Karpas-422 (cell line): ENCODE data around the gene BUB1. TPM values are rescaled to one million over a fixed set of nuclear protein-coding genes. Genes with fewer than 3 reads are reported as not detected.

Experiments
- DNase-seq: peaks from one replicate; pipeline ENCODE4 v3.0.0-alpha.2; 2015
- H2AFZ ChIP-seq: fragments of 200-600 bp; sonication (generic); 2 replicates; pipeline ENCODE4 v1.6.1; 2014; ENCODE audit warnings: antibody characterized with exemption, low read length, mixed read lengths
- H3K27ac ChIP-seq: fragments of 200-600 bp; sonication (generic); 2 replicates; pipeline ENCODE4 v1.5.1; 2014; ENCODE audit warnings: mild to moderate bottlenecking, low read length, moderate library complexity
- H3K27me3 ChIP-seq: fragments of 200-600 bp; sonication (generic); 2 replicates; pipeline ENCODE4 v1.6.1; 2014; ENCODE audit warnings: low read length, mixed read lengths
- H3K36me3 ChIP-seq: fragments of 200-600 bp; sonication (generic); 2 replicates; pipeline ENCODE4 v1.6.1; 2014; ENCODE audit warnings: low read length, mixed read lengths; ENCODE audit not compliant: insufficient read depth
- H3K4me1 ChIP-seq: fragments of 200-600 bp; sonication (generic); 2 replicates; pipeline ENCODE4 v1.6.1; 2014; ENCODE audit warnings: mild to moderate bottlenecking, low read length, mixed read lengths
- H3K4me2 ChIP-seq: fragments of 200-600 bp; sonication (generic); 2 replicates; pipeline ENCODE4 v1.6.1; 2014; ENCODE audit warnings: low read length, low read depth, mild to moderate bottlenecking; ENCODE audit not compliant: poor library complexity, severe bottlenecking
- H3K4me3 ChIP-seq: fragments of 200-600 bp; sonication (generic); 2 replicates; pipeline ENCODE4 v1.5.1; 2014; ENCODE audit warnings: mild to moderate bottlenecking, antibody characterized with exemption, low read length, mixed read lengths
- H3K79me2 ChIP-seq: fragments of 200-600 bp; sonication (generic); 2 replicates; pipeline ENCODE4 v1.6.1; 2014; ENCODE audit warnings: mild to moderate bottlenecking, low read length, mixed read lengths
- H3K9ac ChIP-seq: fragments of 200-600 bp; sonication (generic); 2 replicates; pipeline ENCODE4 v1.6.0; 2014; ENCODE audit warnings: low read length
- H3K9me2 ChIP-seq: fragments of 200-600 bp; sonication (generic), shearing (Covaris generic); replicated peaks from 2 replicates; pipeline ENCODE4 v1.6.0; 2014; ENCODE audit warnings: mild to moderate bottlenecking, low read length, moderate library complexity; ENCODE audit not compliant: insufficient read depth
- H3K9me3 ChIP-seq: fragments of 300-700, 200-600 bp; sonication (generic); 2 replicates; pipeline ENCODE4 v1.6.1; 2014; ENCODE audit warnings: low read length, mixed read lengths
- H4K20me1 ChIP-seq: fragments of 200-600 bp; sonication (generic); 2 replicates; pipeline ENCODE4 v1.6.1; 2014; ENCODE audit warnings: mild to moderate bottlenecking, antibody characterized with exemption, low read length, low read depth; ENCODE audit not compliant: insufficient read depth
- total RNA-seq: library from RNA; depleted of rRNA; stranded (reverse); fragments of >200 nt; shearing (Covaris generic); gene quantifications from 2 replicates; pipeline ENCODE4 v1.2.3, GENCODE V29; 2014; ENCODE audit warnings: low replicate concordance; rRNA removed

Gene BUB1
- total RNA-seq: 48.2 and 60.9 TPM in 2 replicates

- H3K4me3 ChIP-seq: peak within 1 kb of the TSS; percentile 96
- DNase-seq: peak; percentile 98
- H3K4me2 ChIP-seq: peak within 1 kb of the TSS; percentile 100
- no peaks in the 10 kb centered on the region for H3K9me3 ChIP-seq
- H4K20me1 ChIP-seq: no peaks in the 10 kb centered on the region; the same call in 1 of the 2 replicates
- H2AFZ ChIP-seq: peak within 1 kb of the TSS; percentile 93
- no peaks in the 10 kb centered on the region for H3K27me3 ChIP-seq
- peak within 1 kb of the TSS; percentile 91 for H3K9ac ChIP-seq
- peaks cover 37% of the 10 kb centered on the region for H3K4me1 ChIP-seq
- H3K79me2 ChIP-seq: peaks cover 50% of the 10 kb centered on the region
- peaks cover 25% of the 10 kb centered on the region for H3K36me3 ChIP-seq
- H3K27ac ChIP-seq: peak within 1 kb of the TSS; percentile 81
- H3K9me2 ChIP-seq: no peaks in the 10 kb centered on the region
These were observed at the start of gene BUB1 for GRCh38 chr2:110677530-110678456. BUB1 (minus strand) TSS chr2:110678063; CDS start chr2:110677995, 68 bp downstream.

- Histone ChIP-seq H3K9me2 (no peaks in the 10 kb centered on the region), H2AFZ (no peak overlapping the region), H3K9me3 (no peaks in the 10 kb centered on the region), H3K4me3 (no peak overlapping the region), H3K27me3 (no peaks in the 10 kb centered on the region), H3K4me2 (no peak overlapping the region), H3K9ac (no peak overlapping the region), H4K20me1 (0 out of 2 replicates have a peak, but pooled peaks cover 3% of the 10 kb centered on the region), H3K4me1 (peaks cover 6% of the 10 kb centered on the region), H3K79me2 (no peaks in the 10 kb centered on the region), H3K27ac (no peak overlapping the region), H3K36me3 (no peaks in the 10 kb centered on the region)
- DNase-seq: no peak
These were observed 48.4 kb upstream of the BUB1 start for GRCh38 chr2:110726285-110726684.

- Histone ChIP-seq H3K4me2 (no peak overlapping the region), H3K9ac (no peak overlapping the region), H3K36me3 (no peaks in the 10 kb centered on the region), H3K4me3 (no peak overlapping the region), H3K79me2 (no peaks in the 10 kb centered on the region), H3K9me2 (no peaks in the 10 kb centered on the region), H3K9me3 (no peaks in the 10 kb centered on the region), H2AFZ (no peak overlapping the region), H3K27ac (no peak overlapping the region), H3K4me1 (peaks cover 2% of the 10 kb centered on the region; the same call in 1 of the 2 replicates), H4K20me1 (0 out of 2 replicates have a peak, but pooled peaks cover 3% of the 10 kb centered on the region), H3K27me3 (no peaks in the 10 kb centered on the region)
- no peak for DNase-seq
These were observed 48.0 kb upstream of the BUB1 start for GRCh38 chr2:110725859-110726258.

- Histone ChIP-seq H3K27ac (no peak overlapping the region), H3K4me2 (no peak overlapping the region), H3K9me2 (no peaks in the 10 kb centered on the region), H4K20me1 (no peaks in the 10 kb centered on the region), H3K4me3 (no peak overlapping the region), H3K9me3 (no peaks in the 10 kb centered on the region), H3K79me2 (no peaks in the 10 kb centered on the region), H3K4me1 (no peaks in the 10 kb centered on the region), H3K27me3 (no peaks in the 10 kb centered on the region), H2AFZ (no peak overlapping the region), H3K9ac (no peak overlapping the region), H3K36me3 (no peaks in the 10 kb centered on the region)
- DNase-seq: no peak
These were observed 47.5 kb upstream of the BUB1 start for GRCh38 chr2:110725370-110725769.

- no peak overlapping the region for H3K4me2 ChIP-seq
- H3K79me2 ChIP-seq: no peaks in the 10 kb centered on the region
- H3K4me1 ChIP-seq: no peaks in the 10 kb centered on the region
- no peak overlapping the region for H3K27ac ChIP-seq
- no peak overlapping the region for H3K9ac ChIP-seq
- H3K27me3 ChIP-seq: no peaks in the 10 kb centered on the region
- H3K9me3 ChIP-seq: no peaks in the 10 kb centered on the region
- H4K20me1 ChIP-seq: no peaks in the 10 kb centered on the region
- H3K9me2 ChIP-seq: no peaks in the 10 kb centered on the region
- H2AFZ ChIP-seq: no peak overlapping the region
- no peak overlapping the region for H3K4me3 ChIP-seq
- H3K36me3 ChIP-seq: no peaks in the 10 kb centered on the region
- no peak for DNase-seq
These were observed 47.0 kb upstream of the BUB1 start for GRCh38 chr2:110724820-110725219.

GRCh38 chr2:110720547-110720946 lies 42.7 kb upstream of the BUB1 start:
- no peaks in the 10 kb centered on the region for H3K4me1 ChIP-seq
- no peak for DNase-seq
- H3K27me3 ChIP-seq: no peaks in the 10 kb centered on the region
- no peak overlapping the region for H3K27ac ChIP-seq
- H3K9me3 ChIP-seq: no peaks in the 10 kb centered on the region
- H3K36me3 ChIP-seq: no peaks in the 10 kb centered on the region
- H3K9ac ChIP-seq: no peak overlapping the region
- no peak overlapping the region for H3K4me2 ChIP-seq
- H2AFZ ChIP-seq: no peak overlapping the region
- H3K9me2 ChIP-seq: no peaks in the 10 kb centered on the region
- no peaks in the 10 kb centered on the region for H3K79me2 ChIP-seq
- no peaks in the 10 kb centered on the region for H4K20me1 ChIP-seq
- no peak overlapping the region for H3K4me3 ChIP-seq

GRCh38 chr2:110718990-110719389 lies 41.1 kb upstream of the BUB1 start:
- no peak overlapping the region for H3K4me3 ChIP-seq
- no peak for DNase-seq
- no peaks in the 10 kb centered on the region for H3K4me1 ChIP-seq
- H3K36me3 ChIP-seq: no peaks in the 10 kb centered on the region
- no peak overlapping the region for H3K27ac ChIP-seq
- no peaks in the 10 kb centered on the region for H4K20me1 ChIP-seq
- H3K79me2 ChIP-seq: no peaks in the 10 kb centered on the region
- H3K9me3 ChIP-seq: no peaks in the 10 kb centered on the region
- H3K9me2 ChIP-seq: no peaks in the 10 kb centered on the region
- H3K9ac ChIP-seq: no peak overlapping the region
- H2AFZ ChIP-seq: no peak overlapping the region
- H3K4me2 ChIP-seq: no peak overlapping the region
- no peaks in the 10 kb centered on the region for H3K27me3 ChIP-seq

- no peak for DNase-seq
- no peaks in the 10 kb centered on the region for H3K9me2 ChIP-seq
These were observed 40.5 kb upstream of the BUB1 start for GRCh38 chr2:110718382-110718781.

More at GRCh38 chr2:110718382-110718781, 40.5 kb upstream of the BUB1 start:
- Histone ChIP-seq H3K36me3 (no peaks in the 10 kb centered on the region), H3K79me2 (no peaks in the 10 kb centered on the region), H3K9ac (no peak overlapping the region), H3K4me2 (no peak overlapping the region), H3K4me3 (no peak overlapping the region), H3K27me3 (no peaks in the 10 kb centered on the region), H4K20me1 (no peaks in the 10 kb centered on the region), H3K4me1 (no peaks in the 10 kb centered on the region), H3K9me3 (no peaks in the 10 kb centered on the region), H2AFZ (no peak overlapping the region), H3K27ac (no peak overlapping the region)
